DND-41 (cell line): Measurements from ENCODE around the gene BAD.

Experiments used
- ATAC-seq: fragments of 200-7000 bp; cut with Tn5 transposase; 3 replicates; pipeline ENCODE4 v1.9.1; 2021; ENCODE audit warnings: low read depth; ENCODE audit not compliant: insufficient read depth
- DNase-seq: peaks from one replicate; pipeline ENCODE4 v3.0.0-alpha.2; 2020
- H2AFZ ChIP-seq: 2 replicates; pipeline ENCODE4 v1.6.0; 2012; ENCODE audit warnings: low read depth, low read length
- H3K27ac ChIP-seq: 2 replicates; pipeline ENCODE4 v1.5.1; 2012; ENCODE audit warnings: low read length, inconsistent platforms
- H3K27me3 ChIP-seq: fragments of 200-600 bp; sonication (generic); 2 replicates; pipeline ENCODE4 v1.6.0; 2012; ENCODE audit warnings: low read length, mild to moderate bottlenecking, inconsistent platforms; ENCODE audit not compliant: insufficient read depth, poor library complexity
- H3K36me3 ChIP-seq: 2 replicates; pipeline ENCODE4 v1.5.1; 2012; ENCODE audit warnings: low read length, inconsistent platforms; ENCODE audit not compliant: insufficient read depth
- H3K4me1 ChIP-seq: 2 replicates; pipeline ENCODE4 v1.5.1; 2012; ENCODE audit warnings: mild to moderate bottlenecking, low read length; ENCODE audit not compliant: insufficient read depth
- H3K4me2 ChIP-seq: 2 replicates; pipeline ENCODE4 v1.6.0; 2012; ENCODE audit warnings: mild to moderate bottlenecking, moderate library complexity, low read length, inconsistent platforms; ENCODE audit not compliant: insufficient read depth
- H3K4me3 ChIP-seq, 2 experiments: fragments of 200-600 bp in 1 of 2; shearing (Covaris generic) in 1 of 2; 2 replicates each; pipeline ENCODE4 v1.5.1; 2012 to 2016; ENCODE audit warnings: inconsistent platforms in 2 of 2, low read length in 2 of 2, mild to moderate bottlenecking in 2 of 2, low read depth in 1 of 2, moderate library complexity in 1 of 2
- H3K79me2 ChIP-seq: 2 replicates; pipeline ENCODE4 v1.6.0; 2012; ENCODE audit warnings: low read length, inconsistent platforms; ENCODE audit not compliant: insufficient read depth
- H3K9ac ChIP-seq: 2 replicates; pipeline ENCODE4 v1.6.0; 2012; ENCODE audit warnings: low read depth, mild to moderate bottlenecking, inconsistent platforms, low read length, moderate library complexity
- H3K9me3 ChIP-seq: 2 replicates; pipeline ENCODE4 v1.5.1; 2012; ENCODE audit warnings: low read length, moderate library complexity, mild to moderate bottlenecking, inconsistent platforms; ENCODE audit not compliant: insufficient read depth, severe bottlenecking
- H4K20me1 ChIP-seq: 2 replicates; pipeline ENCODE4 v1.6.0; 2012; ENCODE audit warnings: low read length; ENCODE audit not compliant: insufficient read depth
- EZH2 ChIP-seq: IDR thresholded peaks from 3 replicates; pipeline ENCODE4 v1.6.1; 2012; ENCODE audit warnings: borderline replicate concordance, low read depth, mild to moderate bottlenecking, moderate library complexity, low read length, inconsistent platforms; ENCODE audit not compliant: severe bottlenecking
- TF ChIP-seq, protein P1 (sequence below): IDR thresholded peaks from 2 replicates; pipeline ENCODE4 v1.5.1; 2012; ENCODE audit warnings: borderline replicate concordance, low read length, moderate library complexity, mild to moderate bottlenecking; ENCODE audit not compliant: poor library complexity, severe bottlenecking; ENCODE audit errors: extremely low read depth

The BAD gene

DNA sequence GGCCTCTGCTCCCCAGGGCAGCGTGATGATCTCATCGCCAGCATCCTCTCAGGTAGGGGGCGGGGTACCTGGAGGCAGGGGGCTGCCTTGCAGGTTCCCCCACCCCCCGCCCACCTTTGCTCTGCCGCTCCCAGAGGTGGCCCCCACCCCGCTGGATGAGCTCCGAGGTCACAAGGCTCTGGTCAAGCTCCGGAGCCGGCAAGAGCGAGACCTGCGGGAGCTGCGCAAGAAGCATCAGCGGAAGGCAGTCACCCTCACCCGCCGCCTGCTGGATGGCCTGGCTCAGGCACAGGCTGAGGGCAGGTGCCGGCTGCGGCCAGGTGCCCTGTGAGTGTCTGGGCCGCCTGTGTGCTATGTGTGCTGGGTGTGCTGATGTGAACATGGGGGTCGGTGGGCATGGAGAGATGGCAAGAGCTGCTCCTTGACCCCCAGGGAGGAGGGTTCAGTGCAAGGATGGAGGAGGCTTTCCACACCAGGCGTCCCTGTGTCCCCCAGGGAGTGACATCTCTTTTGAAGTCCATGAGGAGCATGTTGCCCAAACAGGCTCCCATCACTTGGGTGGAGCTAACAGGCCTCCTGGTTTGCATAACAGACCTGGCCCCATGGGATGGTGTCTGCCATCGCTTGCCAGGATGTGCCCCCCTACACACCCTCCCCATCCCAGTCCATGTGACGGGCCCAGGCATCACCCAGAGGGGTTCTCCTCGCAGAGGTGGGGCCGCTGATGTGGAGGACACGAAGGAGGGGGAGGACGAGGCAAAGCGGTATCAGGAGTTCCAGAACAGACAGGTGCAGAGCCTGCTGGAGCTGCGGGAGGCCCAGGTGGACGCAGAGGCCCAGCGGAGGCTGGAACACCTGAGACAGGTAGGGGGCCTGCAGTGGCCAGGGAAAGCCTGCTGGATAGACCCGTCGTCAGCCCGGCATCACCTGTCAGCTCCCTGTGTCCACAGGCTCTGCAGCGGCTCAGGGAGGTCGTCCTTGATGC, 19.0 kb downstream of the BAD start:
- Histone ChIP-seq H3K27me3 (no peaks in the 10 kb centered on the region), H3K9ac (no peak overlapping the region; the same call in 1 of the 2 replicates), H3K27ac (no peak overlapping the region), H3K4me2 (no peak overlapping the region), H3K4me1 (peaks cover 16% of the 10 kb centered on the region), H3K9me3 (no peaks in the 10 kb centered on the region), H4K20me1 (no peaks in the 10 kb centered on the region), H3K4me3 (no peak overlapping the region), H3K36me3 (peaks cover 27% of the 10 kb centered on the region; the same call in 1 of the 2 replicates), H2AFZ (no peak overlapping the region), H3K79me2 (peaks cover 12% of the 10 kb centered on the region)
- DNase-seq (no peak), ATAC-seq (no peak)
- TF ChIP-seq, protein P1, sequence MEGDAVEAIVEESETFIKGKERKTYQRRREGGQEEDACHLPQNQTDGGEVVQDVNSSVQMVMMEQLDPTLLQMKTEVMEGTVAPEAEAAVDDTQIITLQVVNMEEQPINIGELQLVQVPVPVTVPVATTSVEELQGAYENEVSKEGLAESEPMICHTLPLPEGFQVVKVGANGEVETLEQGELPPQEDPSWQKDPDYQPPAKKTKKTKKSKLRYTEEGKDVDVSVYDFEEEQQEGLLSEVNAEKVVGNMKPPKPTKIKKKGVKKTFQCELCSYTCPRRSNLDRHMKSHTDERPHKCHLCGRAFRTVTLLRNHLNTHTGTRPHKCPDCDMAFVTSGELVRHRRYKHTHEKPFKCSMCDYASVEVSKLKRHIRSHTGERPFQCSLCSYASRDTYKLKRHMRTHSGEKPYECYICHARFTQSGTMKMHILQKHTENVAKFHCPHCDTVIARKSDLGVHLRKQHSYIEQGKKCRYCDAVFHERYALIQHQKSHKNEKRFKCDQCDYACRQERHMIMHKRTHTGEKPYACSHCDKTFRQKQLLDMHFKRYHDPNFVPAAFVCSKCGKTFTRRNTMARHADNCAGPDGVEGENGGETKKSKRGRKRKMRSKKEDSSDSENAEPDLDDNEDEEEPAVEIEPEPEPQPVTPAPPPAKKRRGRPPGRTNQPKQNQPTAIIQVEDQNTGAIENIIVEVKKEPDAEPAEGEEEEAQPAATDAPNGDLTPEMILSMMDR, result no peak
- TF ChIP-seq EZH2, result no peak

DNA sequence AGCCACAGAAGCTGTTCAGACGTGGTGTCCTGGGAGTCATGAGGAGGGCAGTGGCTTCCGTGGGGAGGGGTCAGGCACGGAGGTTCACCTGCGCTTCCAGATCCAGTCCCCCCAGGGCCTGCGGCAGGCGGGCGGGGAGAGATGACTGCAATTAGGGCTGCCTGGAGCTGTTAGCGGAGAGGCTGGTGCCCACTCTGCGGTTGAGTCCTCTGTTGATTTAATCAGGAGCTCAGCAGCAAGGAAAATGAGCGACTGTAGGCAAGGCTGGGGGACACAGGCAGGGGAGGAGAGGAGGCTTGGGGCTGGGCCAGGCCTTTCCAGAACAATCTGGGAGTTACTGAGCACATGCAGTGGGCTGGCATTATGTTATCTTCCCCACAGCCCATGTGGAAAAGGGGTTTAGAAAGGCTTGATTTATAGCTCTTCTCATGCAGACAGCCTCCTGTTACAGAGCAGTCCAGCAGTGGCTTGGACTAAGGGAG, 20.1 kb downstream of the BAD start:
- no peak for TF ChIP-seq EZH2
- no peak overlapping the region for H2AFZ ChIP-seq
- no peak overlapping the region for H3K4me2 ChIP-seq
- no peak overlapping the region for H3K4me3 ChIP-seq
- H3K27me3 ChIP-seq, result no peaks in the 10 kb centered on the region
- no peaks in the 10 kb centered on the region for H4K20me1 ChIP-seq
- no peak overlapping the region for H3K27ac ChIP-seq
- no peaks in the 10 kb centered on the region for H3K9me3 ChIP-seq
- peaks cover 14% of the 10 kb centered on the region for H3K4me1 ChIP-seq
- no peak for DNase-seq
- peaks cover 34% of the 10 kb centered on the region for H3K36me3 ChIP-seq
- no peak overlapping the region for H3K9ac ChIP-seq
- H3K79me2 ChIP-seq, result peaks cover 12% of the 10 kb centered on the region
- ATAC-seq, result no peak

DNA sequence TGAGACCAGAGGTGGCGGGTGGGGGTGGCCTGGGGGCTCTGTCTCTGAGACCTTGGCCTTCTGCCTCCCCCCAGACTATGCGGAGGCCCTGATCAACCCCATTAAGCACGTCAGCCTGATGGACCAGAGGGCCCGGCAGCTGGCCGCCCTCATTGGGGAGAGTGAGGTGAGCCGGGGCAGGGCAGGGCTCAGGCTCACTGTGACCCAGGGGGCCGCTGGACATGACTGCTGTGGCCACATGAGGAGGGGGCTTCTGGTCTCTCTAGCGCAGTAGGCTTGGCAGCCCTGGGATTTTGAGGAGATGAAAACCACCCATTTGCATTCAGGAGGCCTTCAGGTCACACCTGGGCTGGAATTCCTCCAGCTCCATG, 20.5 kb downstream of the BAD start:
- peaks cover 11% of the 10 kb centered on the region for H3K4me1 ChIP-seq
- TF ChIP-seq, protein P1, result no peak
- no peak for TF ChIP-seq EZH2
- DNase-seq (no peak), ATAC-seq (no peak)
- peaks cover 8% of the 10 kb centered on the region for H3K79me2 ChIP-seq
- no peak overlapping the region for H3K4me2 ChIP-seq
- H3K27me3 ChIP-seq, result no peaks in the 10 kb centered on the region
- no peak overlapping the region for H2AFZ ChIP-seq
- no peaks in the 10 kb centered on the region for H4K20me1 ChIP-seq
- H3K9me3 ChIP-seq, result no peaks in the 10 kb centered on the region
- H3K9ac ChIP-seq, result no peak overlapping the region
- H3K27ac ChIP-seq, result no peak overlapping the region
- no peak overlapping the region for H3K4me3 ChIP-seq
- H3K36me3 ChIP-seq, result peaks cover 38% of the 10 kb centered on the region
